Activated T-cell treated with anti-CD3 and anti-CD28 coated beads for 24 hours (primary cell): ENCODE measurements around the gene LIN28B.
"Not testable (repeated sequence)": the region's sequence is repeated elsewhere in the genome, so short reads cannot be mapped to it uniquely, and the experiment has no call there.

Source experiments
- DNase-seq: peaks from one replicate; pipeline ENCODE4 v3.0.0-alpha.2; 2020; ENCODE audit warnings: low read depth

The LIN28B gene

GRCh38 chr6:105013459-105013858, 56.6 kb downstream of the LIN28B start:
- not testable (repeated sequence) for DNase-seq

- DNase-seq: no peak
Measured at GRCh38 chr6:105014448-105014847, 57.5 kb downstream of the LIN28B start.

- DNase-seq: no peak
Measured at GRCh38 chr6:105014954-105015353, 58.0 kb downstream of the LIN28B start.

- no peak for DNase-seq
Measured at GRCh38 chr6:105015482-105015881, 58.6 kb downstream of the LIN28B start.

- DNase-seq: no peak
Measured at GRCh38 chr6:105019285-105019684, 62.4 kb downstream of the LIN28B start.

- DNase-seq: no peak
Measured at GRCh38 chr6:105021399-105021798, 64.5 kb downstream of the LIN28B start.

- no peak for DNase-seq
Measured at GRCh38 chr6:105022416-105022815, 65.5 kb downstream of the LIN28B start.

- no peak for DNase-seq
Measured at GRCh38 chr6:105024803-105025202, 67.9 kb downstream of the LIN28B start.

GRCh38 chr6:105028898-105029297, 72.0 kb downstream of the LIN28B start:
- no peak for DNase-seq

GRCh38 chr6:105029581-105029980, 72.7 kb downstream of the LIN28B start:
- DNase-seq: no peak

GRCh38 chr6:105034470-105034869, 77.6 kb downstream of the LIN28B start:
- DNase-seq: no peak

- no peak for DNase-seq
Measured at GRCh38 chr6:105035299-105035698, 78.4 kb downstream of the LIN28B start.

- no peak for DNase-seq
Measured at GRCh38 chr6:105036351-105036750, 79.4 kb downstream of the LIN28B start.

GRCh38 chr6:105038259-105038658, 81.4 kb downstream of the LIN28B start:
- DNase-seq: no peak

- no peak for DNase-seq
Measured at GRCh38 chr6:105041880-105042279, 85.0 kb downstream of the LIN28B start.

- DNase-seq: no peak
Measured at GRCh38 chr6:105042648-105043047, 85.7 kb downstream of the LIN28B start.

- no peak for DNase-seq
Measured at GRCh38 chr6:105043979-105044378, 87.1 kb downstream of the LIN28B start.

- no peak for DNase-seq
Measured at GRCh38 chr6:105045526-105045925, 88.6 kb downstream of the LIN28B start.

GRCh38 chr6:105051941-105052471, 95.1 kb downstream of the LIN28B start:
- no peak for DNase-seq

GRCh38 chr6:105056646-105057045, 99.7 kb downstream of the LIN28B start:
- no peak for DNase-seq

GRCh38 chr6:105057160-105057559, 100.3 kb downstream of the LIN28B start:
- DNase-seq: no peak

GRCh38 chr6:105058316-105058715, 101.4 kb downstream of the LIN28B start:
- no peak for DNase-seq

- no peak for DNase-seq
Measured at GRCh38 chr6:105058846-105059245, 101.9 kb downstream of the LIN28B start.

GRCh38 chr6:105066233-105066632, 109.3 kb downstream of the LIN28B start:
- no peak for DNase-seq

- DNase-seq: no peak
Measured at GRCh38 chr6:105066836-105067235, 109.9 kb downstream of the LIN28B start.
